ENCODE results near the gene TEPSIN.
A peak's percentile ranks its signal among the peaks of the same experiment; 100 is the strongest.

Gene TEPSIN, protein sequence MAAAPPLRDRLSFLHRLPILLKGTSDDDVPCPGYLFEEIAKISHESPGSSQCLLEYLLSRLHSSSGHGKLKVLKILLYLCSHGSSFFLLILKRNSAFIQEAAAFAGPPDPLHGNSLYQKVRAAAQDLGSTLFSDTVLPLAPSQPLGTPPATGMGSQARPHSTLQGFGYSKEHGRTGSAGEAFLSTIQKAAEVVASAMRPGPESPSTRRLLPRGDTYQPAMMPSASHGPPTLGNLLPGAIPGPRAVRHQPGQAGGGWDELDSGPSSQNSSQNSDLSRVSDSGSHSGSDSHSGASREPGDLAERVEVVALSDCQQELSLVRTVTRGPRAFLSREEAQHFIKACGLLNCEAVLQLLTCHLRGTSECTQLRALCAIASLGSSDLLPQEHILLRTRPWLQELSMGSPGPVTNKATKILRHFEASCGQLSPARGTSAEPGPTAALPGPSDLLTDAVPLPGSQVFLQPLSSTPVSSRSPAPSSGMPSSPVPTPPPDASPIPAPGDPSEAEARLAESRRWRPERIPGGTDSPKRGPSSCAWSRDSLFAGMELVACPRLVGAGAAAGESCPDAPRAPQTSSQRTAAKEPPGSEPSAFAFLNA

DNA sequence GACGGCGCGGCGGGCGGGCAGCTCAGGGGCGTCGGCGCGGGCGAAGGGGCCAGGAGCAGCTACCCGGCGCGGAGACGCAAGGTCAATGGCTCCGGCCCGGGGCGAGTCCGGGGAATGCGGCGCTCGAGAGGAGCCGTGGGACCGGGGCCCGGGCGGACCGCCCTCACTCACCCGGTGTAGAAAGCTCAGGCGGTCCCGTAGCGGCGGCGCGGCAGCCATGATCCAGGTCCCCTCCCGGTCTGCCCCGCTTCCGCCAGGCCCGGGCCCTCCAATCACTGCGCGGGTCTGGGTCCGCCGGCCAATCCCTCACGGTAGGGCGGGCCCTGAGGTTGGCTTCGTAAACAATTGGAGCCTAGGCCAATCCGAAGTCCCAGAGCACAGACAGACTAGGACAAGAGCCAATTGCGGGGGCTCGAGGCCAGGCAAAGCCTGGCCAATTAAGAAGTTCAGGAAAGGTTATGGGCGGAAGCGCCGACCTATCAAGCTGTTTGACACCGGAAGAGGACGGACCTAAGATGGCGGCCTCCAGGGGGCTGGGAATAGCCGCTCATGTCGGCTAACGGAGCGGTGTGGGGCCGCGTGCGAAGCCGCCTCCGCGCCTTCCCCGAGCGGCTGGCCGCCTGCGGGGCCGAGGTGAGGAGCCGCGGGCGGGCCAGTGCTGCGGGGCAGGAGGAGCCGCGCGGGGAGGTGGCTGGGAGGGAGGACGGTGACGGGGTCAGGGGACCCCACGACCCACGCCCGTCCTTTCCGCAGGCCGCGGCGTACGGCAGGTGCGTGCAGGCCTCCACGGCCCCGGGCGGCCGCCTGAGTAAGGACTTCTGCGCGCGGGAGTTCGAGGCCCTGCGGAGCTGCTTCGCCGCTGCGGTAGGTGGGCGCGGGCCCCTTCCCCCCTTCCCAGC is at the start of gene TEPSIN, which contains the start of gene NDUFAF8:
TSS of gene TEPSIN (minus strand) at position 241 of the 899 bp plus-strand sequence. CDS start at position 219, 22 bp downstream.
TSS of gene NDUFAF8 (plus strand) at position 504 of the 899 bp plus-strand sequence. CDS start at position 550, 46 bp downstream.
- peak within 1 kb of the TSS; percentile 97 for H2AFZ ChIP-seq
- peak within 1 kb of the TSS; percentile 53 for H3K27ac ChIP-seq
- no peaks in the 10 kb centered on the region for H3K27me3 ChIP-seq (ENCODE audit: control insufficient read depth, insufficient read depth, low read length)
- peak within 1 kb of the TSS; percentile 91 for H3K9ac ChIP-seq
- TF ChIP-seq, protein P1, sequence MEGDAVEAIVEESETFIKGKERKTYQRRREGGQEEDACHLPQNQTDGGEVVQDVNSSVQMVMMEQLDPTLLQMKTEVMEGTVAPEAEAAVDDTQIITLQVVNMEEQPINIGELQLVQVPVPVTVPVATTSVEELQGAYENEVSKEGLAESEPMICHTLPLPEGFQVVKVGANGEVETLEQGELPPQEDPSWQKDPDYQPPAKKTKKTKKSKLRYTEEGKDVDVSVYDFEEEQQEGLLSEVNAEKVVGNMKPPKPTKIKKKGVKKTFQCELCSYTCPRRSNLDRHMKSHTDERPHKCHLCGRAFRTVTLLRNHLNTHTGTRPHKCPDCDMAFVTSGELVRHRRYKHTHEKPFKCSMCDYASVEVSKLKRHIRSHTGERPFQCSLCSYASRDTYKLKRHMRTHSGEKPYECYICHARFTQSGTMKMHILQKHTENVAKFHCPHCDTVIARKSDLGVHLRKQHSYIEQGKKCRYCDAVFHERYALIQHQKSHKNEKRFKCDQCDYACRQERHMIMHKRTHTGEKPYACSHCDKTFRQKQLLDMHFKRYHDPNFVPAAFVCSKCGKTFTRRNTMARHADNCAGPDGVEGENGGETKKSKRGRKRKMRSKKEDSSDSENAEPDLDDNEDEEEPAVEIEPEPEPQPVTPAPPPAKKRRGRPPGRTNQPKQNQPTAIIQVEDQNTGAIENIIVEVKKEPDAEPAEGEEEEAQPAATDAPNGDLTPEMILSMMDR (IDR thresholded peaks at IDR 0.05), result no peak
- H3K4me2 ChIP-seq (ENCODE audit: low read length), result peak within 1 kb of the TSS; percentile 92
- peaks cover 28% of the 10 kb centered on the region for H3K79me2 ChIP-seq
- H3K9me3 ChIP-seq (ENCODE audit: control insufficient read depth, low read length), result no peaks in the 10 kb centered on the region
- peak within 1 kb of the TSS; percentile 85 for H3K4me3 ChIP-seq (ENCODE audit: low read depth, low read length)
- peaks cover 17% of the 10 kb centered on the region for H3K4me1 ChIP-seq
- H3K36me3 ChIP-seq (ENCODE audit: control insufficient read depth, insufficient read depth, low read length), result no peaks in the 10 kb centered on the region

DNA sequence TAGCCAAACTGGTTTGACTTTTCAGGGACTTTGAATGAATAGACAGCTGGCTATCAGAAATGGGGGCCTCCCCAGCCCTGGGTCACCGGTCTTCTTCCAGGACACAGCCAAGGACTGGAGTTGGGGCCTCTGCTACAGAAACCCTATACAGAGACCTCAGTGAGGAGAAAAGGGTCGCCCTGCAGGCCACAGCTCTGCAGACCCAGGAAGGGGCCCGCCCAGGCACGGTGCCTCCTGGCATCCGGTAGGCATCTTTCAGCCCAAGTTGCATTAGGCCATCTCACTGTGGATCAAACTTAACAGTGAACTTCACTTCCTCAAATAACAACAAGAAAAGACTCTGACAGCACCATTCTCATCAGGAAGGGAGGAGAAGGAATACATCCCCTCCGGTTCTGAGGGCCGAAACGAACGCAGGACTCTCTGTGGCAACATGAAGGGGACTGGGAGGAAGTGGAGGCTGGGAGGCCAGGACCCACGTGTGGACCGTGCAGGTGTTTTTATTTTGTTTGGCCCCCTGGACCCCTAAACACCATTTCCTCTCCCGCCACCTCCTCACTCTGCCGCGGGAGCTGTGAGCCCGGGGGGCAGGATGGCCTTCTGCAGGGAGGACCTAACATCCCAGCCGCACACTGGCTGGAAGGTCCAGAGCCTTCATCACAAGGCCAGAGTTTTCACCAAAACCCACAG is 49.0 kb upstream of the TEPSIN start:
- no peaks in the 10 kb centered on the region for H3K36me3 ChIP-seq (ENCODE audit: control insufficient read depth, insufficient read depth, low read length)
- H3K9me3 ChIP-seq (ENCODE audit: control insufficient read depth, low read length), result no peaks in the 10 kb centered on the region
- TF ChIP-seq, protein P1 (IDR thresholded peaks at IDR 0.05), result no peak
- no peak overlapping the region for H2AFZ ChIP-seq
- H3K4me3 ChIP-seq (ENCODE audit: low read depth, low read length), result no peak overlapping the region
- peaks cover 33% of the 10 kb centered on the region for H3K79me2 ChIP-seq
- H3K9ac ChIP-seq, result no peak overlapping the region
- H3K27ac ChIP-seq, result no peak overlapping the region
- H3K4me2 ChIP-seq (ENCODE audit: low read length), result no peak overlapping the region
- H3K27me3 ChIP-seq (ENCODE audit: control insufficient read depth, insufficient read depth, low read length), result no peaks in the 10 kb centered on the region
- no peaks in the 10 kb centered on the region for H3K4me1 ChIP-seq

DNA sequence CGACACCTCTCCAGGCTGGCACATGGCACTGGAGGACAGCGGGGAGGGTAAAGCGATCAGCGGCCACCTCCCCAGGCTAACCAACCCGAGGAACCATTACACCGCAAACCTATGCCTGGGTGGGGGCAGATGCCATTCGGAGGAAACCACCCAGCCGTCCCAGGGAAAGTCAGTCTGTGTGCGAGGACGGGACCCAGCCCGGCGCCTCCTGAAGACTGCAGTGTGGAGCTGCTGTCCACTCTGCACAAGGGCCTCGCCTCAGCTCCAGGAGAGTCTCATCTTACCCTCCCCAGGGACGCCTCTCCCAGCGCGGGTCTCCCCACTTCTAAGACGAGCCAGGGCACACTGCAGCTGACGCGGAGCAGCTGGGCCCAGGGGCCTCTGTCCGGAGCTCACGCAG is 48.3 kb upstream of the TEPSIN start:
- Histone ChIP-seq H3K4me2 (ENCODE audit: low read length) (no peak overlapping the region), H3K4me1 (no peaks in the 10 kb centered on the region), H2AFZ (no peak overlapping the region), H3K27me3 (ENCODE audit: control insufficient read depth, insufficient read depth, low read length) (no peaks in the 10 kb centered on the region), H3K9ac (no peak overlapping the region), H3K9me3 (ENCODE audit: control insufficient read depth, low read length) (no peaks in the 10 kb centered on the region), H3K36me3 (ENCODE audit: control insufficient read depth, insufficient read depth, low read length) (no peaks in the 10 kb centered on the region), H3K4me3 (ENCODE audit: low read depth, low read length) (no peak overlapping the region), H3K79me2 (peaks cover 39% of the 10 kb centered on the region), H3K27ac (no peak overlapping the region)
- TF ChIP-seq, protein P1 (IDR thresholded peaks at IDR 0.05), result no peak

DNA sequence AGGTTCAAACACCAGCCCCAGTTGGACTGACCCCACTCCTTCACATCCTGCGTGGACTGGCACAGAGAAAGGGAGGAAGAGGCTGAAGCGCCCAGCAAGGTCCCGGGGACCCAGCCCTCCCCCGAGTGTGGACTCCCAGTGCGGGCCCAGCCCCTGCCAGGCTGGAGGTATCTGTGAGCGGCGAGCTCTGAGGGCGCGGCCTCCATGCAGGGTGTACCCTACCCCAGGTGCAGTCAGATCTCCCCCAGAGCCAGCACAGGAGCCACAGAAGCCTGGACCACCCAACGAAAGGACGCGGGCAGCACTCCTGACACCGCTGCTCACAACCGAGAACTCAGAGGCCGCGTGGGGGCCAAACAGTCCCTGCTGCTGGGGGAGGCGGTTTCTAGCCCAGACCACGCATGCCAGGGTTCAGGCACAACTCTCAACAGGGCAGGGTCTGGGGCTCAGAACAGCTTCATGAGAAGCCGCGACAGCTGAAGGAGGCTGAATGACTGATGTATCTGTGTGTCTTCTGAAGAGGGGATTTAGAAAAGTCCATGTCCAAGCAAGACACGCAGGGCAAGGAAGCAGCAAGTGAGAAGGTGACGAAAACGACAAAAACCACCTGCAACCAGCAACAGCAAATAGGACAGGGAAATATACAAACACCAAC is 47.8 kb upstream of the TEPSIN start:
- H3K4me3 ChIP-seq (ENCODE audit: low read depth, low read length), result no peak overlapping the region
- TF ChIP-seq, protein P1 (IDR thresholded peaks at IDR 0.05), result no peak
- no peak overlapping the region for H3K9ac ChIP-seq
- H3K9me3 ChIP-seq (ENCODE audit: control insufficient read depth, low read length), result no peaks in the 10 kb centered on the region
- H3K27ac ChIP-seq, result peak overlapping the region; percentile 59
- peaks cover 43% of the 10 kb centered on the region for H3K79me2 ChIP-seq
- H3K36me3 ChIP-seq (ENCODE audit: control insufficient read depth, insufficient read depth, low read length), result no peaks in the 10 kb centered on the region
- no peaks in the 10 kb centered on the region for H3K27me3 ChIP-seq (ENCODE audit: control insufficient read depth, insufficient read depth, low read length)
- H2AFZ ChIP-seq, result no peak overlapping the region
- no peaks in the 10 kb centered on the region for H3K4me1 ChIP-seq
- H3K4me2 ChIP-seq (ENCODE audit: low read length), result no peak overlapping the region

Measured in parathyroid adenoma (tissue), 2 donors.